NCI-H82 (cell line): ENCODE measurements around the gene LRP2BP.

Experiments
- DNase-seq: peaks from one replicate; lab custom pipeline; 2025; lab: John Stamatoyannopoulos, UW

The LRP2BP gene

GRCh38 chr4:185395238-185395955 is at the start of gene LRP2BP:
TSS of gene LRP2BP (minus strand) at chr4:185395924. CDS start at chr4:185378186, 17,738 bp downstream.
- no peak for DNase-seq

DNA sequence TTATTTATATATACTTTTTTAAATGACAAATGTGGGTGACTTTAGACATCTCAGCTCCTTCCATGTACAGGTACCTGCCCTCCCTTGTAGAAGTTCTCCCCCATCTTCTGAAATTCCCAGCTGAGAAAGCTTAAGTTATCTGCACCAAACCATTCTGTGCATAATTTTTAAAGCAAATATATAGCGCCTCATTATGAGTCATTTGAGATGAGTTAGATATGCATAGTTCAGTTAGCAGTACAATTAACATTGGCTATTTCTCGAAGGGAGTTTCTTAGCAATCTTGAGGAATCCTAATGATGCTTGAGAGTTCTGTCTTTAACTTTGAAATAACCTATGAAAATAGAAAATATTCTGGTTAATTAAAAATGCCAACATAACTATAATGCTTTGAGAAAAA is 49.5 kb upstream of the LRP2BP start:
- DNase-seq, result no peak

- DNase-seq, result no peak
Measured at GRCh38 chr4:185441479-185441878, 45.8 kb upstream of the LRP2BP start.

DNA sequence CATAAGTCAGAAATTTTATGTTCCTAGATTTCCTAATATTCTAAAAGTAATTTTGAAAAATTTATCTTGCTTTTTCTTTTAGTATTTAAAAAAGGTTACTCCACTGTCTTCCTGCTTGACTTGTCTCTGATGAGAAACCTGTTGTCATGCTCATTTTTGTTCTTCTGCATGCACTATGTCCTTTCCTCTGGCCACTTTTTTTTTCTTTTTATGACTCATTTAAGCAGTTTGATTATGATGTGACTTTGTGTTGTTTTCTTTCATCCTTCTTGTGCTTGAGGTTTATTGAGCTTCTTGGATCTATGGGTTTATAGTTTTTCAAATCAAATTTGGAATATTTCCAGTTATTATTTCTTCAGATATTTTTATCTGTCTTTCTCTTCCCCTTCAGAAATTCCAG is 42.1 kb upstream of the LRP2BP start:
- no peak for DNase-seq

GRCh38 chr4:185435466-185435865 is 39.7 kb upstream of the LRP2BP start:
- no peak for DNase-seq

DNA sequence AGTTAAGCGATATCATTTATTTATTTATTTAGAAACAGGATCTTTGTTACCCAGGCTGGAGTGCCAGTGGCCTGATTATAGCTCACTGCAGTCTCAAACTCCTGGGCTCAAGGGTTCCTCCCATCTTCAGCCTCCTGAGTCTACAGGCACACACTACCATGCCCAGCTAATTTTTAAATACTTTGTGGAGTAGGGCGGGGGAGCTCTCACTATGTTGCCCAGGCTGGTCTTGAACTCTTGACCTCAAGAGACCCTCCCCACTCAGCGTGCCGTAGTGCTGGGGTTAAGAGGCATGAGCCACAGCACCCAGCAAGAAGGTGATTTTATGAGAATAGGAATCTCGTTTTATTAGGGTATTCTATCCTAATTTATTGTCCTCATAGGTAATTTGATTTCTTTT is 33.9 kb upstream of the LRP2BP start:
- no peak for DNase-seq

GRCh38 chr4:185426960-185427688 is 31.4 kb upstream of the LRP2BP start:
- DNase-seq, result no peak

DNA sequence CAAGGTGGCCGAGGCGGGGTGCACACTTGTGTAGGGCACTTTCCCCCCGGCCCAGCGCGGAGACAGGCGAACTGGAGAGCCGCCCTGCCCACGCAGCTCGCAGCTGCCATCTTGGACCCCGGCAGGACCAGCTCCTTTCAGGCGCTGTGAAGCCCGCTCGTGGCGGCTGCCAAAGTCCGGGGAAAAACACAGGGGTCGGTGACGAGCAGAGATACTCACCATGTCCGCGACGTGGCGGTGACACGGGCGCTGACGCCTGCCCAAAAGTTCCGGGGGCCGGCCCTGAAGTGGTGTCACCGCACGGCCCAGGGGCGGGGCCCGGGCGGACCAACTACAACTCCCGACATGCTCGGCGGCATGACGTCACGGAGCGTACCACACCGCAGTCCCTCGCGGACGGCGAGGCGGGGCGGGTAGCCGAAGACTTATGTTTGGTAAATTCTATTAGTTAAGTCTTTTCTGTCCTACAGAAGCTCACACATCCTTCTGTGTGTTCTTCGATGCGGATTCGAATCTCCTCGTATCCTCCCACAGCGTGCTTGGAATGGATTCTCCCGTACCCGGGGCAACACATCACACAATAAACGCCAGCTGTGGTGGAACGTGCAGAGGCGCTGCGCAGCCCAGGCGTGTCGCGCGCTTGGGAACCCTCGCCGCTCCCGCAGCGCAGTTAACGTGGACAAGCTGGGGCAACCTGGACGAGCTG is 30.1 kb upstream of the LRP2BP start, which contains the start of gene UFSP2:
TSS of gene UFSP2 (minus strand) at position 318 of the 706 bp plus-strand sequence. CDS start at position 222, 96 bp downstream.
- peak; percentile 90 for DNase-seq

DNA sequence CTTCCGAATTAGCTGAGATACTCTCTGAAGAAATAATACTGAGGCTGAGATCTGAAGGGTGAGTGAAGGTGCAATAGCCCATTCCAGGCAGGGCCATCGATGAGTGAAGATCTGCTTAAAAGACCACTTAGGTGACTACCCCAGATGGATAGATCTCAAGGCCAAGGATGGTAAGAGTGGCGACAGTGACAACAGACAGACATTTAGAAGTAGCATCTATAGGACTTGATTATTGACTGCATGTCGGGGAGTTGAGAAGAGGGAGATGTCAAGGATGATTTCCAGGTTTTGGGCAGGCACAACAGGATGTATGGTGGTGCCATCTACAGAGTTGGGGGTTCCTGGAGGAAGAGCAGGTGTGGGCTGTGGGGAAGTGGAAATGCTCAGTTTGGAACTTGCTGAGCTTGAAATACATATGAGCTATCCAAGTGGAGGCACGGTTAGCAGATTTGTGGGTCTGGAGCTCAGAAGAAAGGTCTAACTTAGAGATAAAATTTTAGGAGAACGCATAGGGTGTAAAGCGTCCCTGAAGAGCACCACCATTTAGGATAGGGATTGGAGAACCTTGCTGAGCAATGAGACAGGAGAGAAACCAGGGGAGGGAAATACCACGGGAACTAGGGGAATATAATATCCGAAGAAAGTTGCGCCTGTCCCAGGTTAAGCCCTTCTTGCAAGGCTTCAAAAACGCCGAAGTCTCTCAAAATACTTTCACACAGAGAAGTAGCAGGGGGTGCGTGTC is 29.4 kb upstream of the LRP2BP start:
- DNase-seq, result peak; percentile 37

DNA sequence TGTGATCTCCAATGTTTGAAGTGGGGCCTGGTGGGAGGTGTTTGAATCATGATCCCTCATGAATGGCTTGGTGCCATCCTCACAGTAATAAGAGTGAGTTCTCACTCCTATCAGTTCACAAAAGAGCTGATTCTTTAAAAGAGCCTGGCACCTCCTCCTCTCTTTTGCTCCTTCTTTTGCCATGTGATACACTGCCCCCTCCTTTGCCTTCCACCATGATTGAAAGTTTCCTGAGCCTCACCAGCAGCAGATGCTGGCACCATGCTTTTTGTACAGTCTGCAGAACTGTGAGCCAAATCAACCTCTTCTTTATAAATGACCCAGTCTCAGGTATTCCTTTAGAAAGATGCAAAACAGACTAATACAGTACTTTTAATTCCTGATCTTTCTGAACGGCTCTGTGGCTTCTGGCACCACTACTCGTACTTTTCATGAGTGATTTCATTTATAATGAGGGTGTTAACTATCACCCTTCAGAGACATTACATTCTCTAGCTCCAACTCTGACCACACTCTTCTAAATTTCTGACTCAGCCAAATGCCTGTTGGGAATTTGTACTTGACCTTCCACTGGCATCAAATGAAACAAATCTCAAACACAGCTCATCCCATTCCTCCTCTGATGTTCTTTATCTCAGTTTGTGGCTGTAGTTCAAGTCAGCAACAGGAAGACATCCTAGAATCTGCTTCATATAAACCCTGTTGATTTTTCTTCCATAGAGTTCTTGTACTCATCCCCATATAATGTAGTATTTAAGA is 25.8 kb upstream of the LRP2BP start:
- no peak for DNase-seq

- DNase-seq, result no peak
Measured at GRCh38 chr4:185416955-185417354, 21.2 kb upstream of the LRP2BP start.

GRCh38 chr4:185412412-185412811 is 16.7 kb upstream of the LRP2BP start:
- no peak for DNase-seq

GRCh38 chr4:185411849-185412248 is 16.1 kb upstream of the LRP2BP start:
- DNase-seq, result no peak

- DNase-seq, result no peak
Measured at GRCh38 chr4:185408432-185408831, 12.7 kb upstream of the LRP2BP start.

GRCh38 chr4:185405296-185405999 is 9.7 kb upstream of the LRP2BP start:
- peak; percentile 5 for DNase-seq

GRCh38 chr4:185404031-185404430 is 8.3 kb upstream of the LRP2BP start:
- peak; percentile 88 for DNase-seq

GRCh38 chr4:185399466-185399865 is 3.7 kb upstream of the LRP2BP start:
- DNase-seq, result peak; percentile 55

GRCh38 chr4:185398618-185399017 is 2.9 kb upstream of the LRP2BP start:
- DNase-seq, result no peak

DNA sequence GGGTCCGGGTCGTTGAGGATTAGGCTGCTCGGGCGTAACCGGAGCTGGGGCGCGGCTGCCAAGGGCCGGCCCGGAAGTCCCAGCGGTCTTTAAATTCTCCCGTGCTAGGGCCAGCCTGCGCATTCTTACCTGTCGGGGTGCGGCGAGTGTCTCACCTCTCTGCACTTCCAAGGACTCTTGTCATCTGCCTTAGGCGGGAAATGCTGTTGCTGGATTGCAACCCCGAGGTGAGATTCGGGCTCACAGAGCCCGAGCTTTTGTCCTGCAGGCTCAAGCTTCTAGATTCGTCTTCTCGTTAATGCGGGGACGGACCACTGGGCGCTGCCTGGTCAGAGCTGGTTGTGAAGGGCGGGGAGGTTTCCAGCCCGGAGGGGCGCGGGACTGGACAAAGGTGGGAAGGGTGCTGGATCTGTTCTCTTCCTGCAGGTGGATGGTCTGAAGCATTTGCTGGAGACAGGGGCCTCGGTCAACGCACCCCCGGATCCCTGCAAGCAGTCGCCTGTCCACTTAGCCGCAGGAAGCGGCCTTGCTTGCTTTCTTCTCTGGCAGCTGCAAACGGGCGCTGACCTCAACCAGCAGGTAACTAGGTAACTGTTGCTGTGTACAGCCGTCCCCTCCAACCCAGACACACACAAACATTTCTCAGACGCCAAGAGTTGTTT is 1.1 kb upstream of the LRP2BP start, which contains the start of gene ANKRD37:
TSS of gene ANKRD37 (plus strand) at position 118 of the 662 bp plus-strand sequence. CDS start at position 201, 83 bp downstream.
- peak; percentile 60 for DNase-seq
